HT-29 (cell line): ENCODE measurements around the gene MIB2. TPM values are rescaled to one million over a fixed set of nuclear protein-coding genes. Genes with fewer than 3 reads are reported as not detected.

Experiments used
- DNase-seq: peaks from one replicate; pipeline ENCODE4 v3.0.0-alpha.2; 2015; ENCODE audit warnings: low spot score
- total RNA-seq: library from RNA; depleted of rRNA; stranded (reverse); fragments of >200 nt; shearing (Covaris generic); gene quantifications from 2 replicates; pipeline ENCODE4 v1.2.3, GENCODE V29; 2014; rRNA removed

The MIB2 gene
- total RNA-seq, 1 experiment from 2014 or later, result 89.0 TPM

GRCh38 chr1:1678581-1679380, 63.5 kb downstream of the MIB2 start:
- peak; percentile 78 for DNase-seq

Other genes starting within 250 kb of the MIB2 start
- gene AURKAIP1, start 240.3 kb upstream of the MIB2 start, total RNA-seq, result 377 and 383 TPM in 2 replicates
- gene CCNL2, start 216.2 kb upstream of the MIB2 start, total RNA-seq, result 200 and 243 TPM in 2 replicates
- 235 and 276 TPM in 2 replicates for gene MRPL20, start 208.2 kb upstream of the MIB2 start, total RNA-seq
- gene ANKRD65, start 194.2 kb upstream of the MIB2 start, total RNA-seq, result 0.44 and 1.4 TPM in 2 replicates
- 220 and 232 TPM in 2 replicates for gene VWA1, start 179.8 kb upstream of the MIB2 start, total RNA-seq
- 2.3 and 3.1 TPM in 2 replicates for gene ATAD3C, start 165.8 kb upstream of the MIB2 start, total RNA-seq
- gene ATAD3B, start 143.7 kb upstream of the MIB2 start, total RNA-seq, result 102 and 111 TPM in 2 replicates
- 155 and 162 TPM in 2 replicates for gene ATAD3A, start 103.3 kb upstream of the MIB2 start, total RNA-seq
- 1.4 and 2.4 TPM in 2 replicates for gene TMEM240, start 74.9 kb upstream of the MIB2 start, total RNA-seq
- 140 and 148 TPM in 2 replicates for gene SSU72, start 40.6 kb upstream of the MIB2 start, total RNA-seq
- gene FNDC10, start 15.4 kb upstream of the MIB2 start, total RNA-seq, result not detected in 2 replicates
- gene MMP23B, start 16.7 kb downstream of the MIB2 start, total RNA-seq, result 0.10 and 1.3 TPM in 2 replicates
- gene CDK11B, start 43.5 kb downstream of the MIB2 start, total RNA-seq, result 21.9 and 24.1 TPM in 2 replicates
- 34.6 and 35.1 TPM in 2 replicates for gene SLC35E2B, start 77.3 kb downstream of the MIB2 start, total RNA-seq
- 55.8 and 62.9 TPM in 2 replicates for gene CDK11A, start 108.9 kb downstream of the MIB2 start, total RNA-seq
- 98.1 and 99.6 TPM in 2 replicates for gene NADK, start 163.0 kb downstream of the MIB2 start, total RNA-seq